CD4-positive, alpha-beta T cell treated with Interleukin-6 at 100 ng/mL for 8 hours (primary cell): ENCODE measurements around the gene ANKRD12.
A peak's percentile ranks its signal among the peaks of the same experiment; 100 is the strongest.

ENCODE experiments used
- DNase-seq: peaks from one replicate; pipeline ENCODE4 v3.0.0-alpha.2; 2020; ENCODE audit warnings: mixed read lengths, low spot score

The ANKRD12 gene

GRCh38 chr18:9106800-9107584, 29.6 kb upstream of the ANKRD12 start:
- DNase-seq: no peak

GRCh38 chr18:9108911-9109310, 27.7 kb upstream of the ANKRD12 start:
- DNase-seq: no peak

- no peak for DNase-seq
These were observed 27.1 kb upstream of the ANKRD12 start for GRCh38 chr18:9109523-9109922.

- DNase-seq: no peak
These were observed 23.0 kb upstream of the ANKRD12 start for GRCh38 chr18:9113468-9114149.

- DNase-seq: no peak
These were observed 20.6 kb upstream of the ANKRD12 start for GRCh38 chr18:9115984-9116383.

GRCh38 chr18:9117980-9118841, 18.4 kb upstream of the ANKRD12 start:
- peak; percentile 66 for DNase-seq

- DNase-seq: peak; percentile 35
These were observed 15.8 kb upstream of the ANKRD12 start for GRCh38 chr18:9120796-9121195.

GRCh38 chr18:9123520-9123919, 13.1 kb upstream of the ANKRD12 start:
- no peak for DNase-seq

GRCh38 chr18:9124824-9125223, 11.8 kb upstream of the ANKRD12 start:
- no peak for DNase-seq

- no peak for DNase-seq
These were observed 10.2 kb upstream of the ANKRD12 start for GRCh38 chr18:9126337-9126736.

- DNase-seq: no peak
These were observed 6.4 kb upstream of the ANKRD12 start for GRCh38 chr18:9130195-9130594.

GRCh38 chr18:9130806-9131205, 5.8 kb upstream of the ANKRD12 start:
- DNase-seq: no peak

GRCh38 chr18:9132628-9133027, 4.0 kb upstream of the ANKRD12 start:
- DNase-seq: no peak

GRCh38 chr18:9133225-9133624, 3.4 kb upstream of the ANKRD12 start:
- no peak for DNase-seq

- DNase-seq: no peak
These were observed 1.3 kb upstream of the ANKRD12 start for GRCh38 chr18:9135081-9135911.

GRCh38 chr18:9135912-9136314, 668 bp upstream of the ANKRD12 start:
- peak; percentile 39 for DNase-seq

- peak; percentile 73 for DNase-seq
These were observed 836 bp downstream of the ANKRD12 start for GRCh38 chr18:9137168-9138066.

- no peak for DNase-seq
These were observed 2.9 kb downstream of the ANKRD12 start for GRCh38 chr18:9139400-9140039.

GRCh38 chr18:9140381-9140780, 3.8 kb downstream of the ANKRD12 start:
- no peak for DNase-seq

GRCh38 chr18:9140984-9141383, 4.4 kb downstream of the ANKRD12 start:
- no peak for DNase-seq
